ENCODE results near the gene FAH. TPM values are rescaled to one million over a fixed set of nuclear protein-coding genes. Genes with fewer than 3 reads are reported as not detected.

Gene FAH
- total RNA-seq, 1 donor = 17.7 TPM

- Histone ChIP-seq H3K36me3 (ENCODE audit: insufficient read depth, low read length) (peaks cover 12% of the 10 kb centered on the region), H3K27ac (ENCODE audit: low read depth, low read length) (peak overlapping the region; percentile 45), H3K4me2 (ENCODE audit: insufficient read depth, low read length) (no peak overlapping the region), H3K9me3 (ENCODE audit: low read depth, low read length) (no peaks in the 10 kb centered on the region), H3K27me3 (ENCODE audit: insufficient read depth, low read length) (no peaks in the 10 kb centered on the region), H3K79me2 (ENCODE audit: insufficient read depth, low read length) (no peaks in the 10 kb centered on the region), H3K4me3 (ENCODE audit: insufficient read depth, low read length) (no peak overlapping the region), H3K4me1 (ENCODE audit: insufficient read depth, low read length) (peaks cover 16% of the 10 kb centered on the region), H4K20me1 (ENCODE audit: insufficient read depth, low read length) (no peaks in the 10 kb centered on the region), H2AFZ (ENCODE audit: low read length) (no peak overlapping the region)
- TF ChIP-seq CTCF (IDR thresholded peaks at IDR 0.05; ENCODE audit: extremely low read depth, low read depth, low read length) = no peak
- peak; percentile 93 for DNase-seq (ENCODE audit: insufficient read length, low spot score, missing footprints)
Measured at GRCh38 chr15:80174017-80174746, 21.4 kb downstream of the FAH start.

DNA sequence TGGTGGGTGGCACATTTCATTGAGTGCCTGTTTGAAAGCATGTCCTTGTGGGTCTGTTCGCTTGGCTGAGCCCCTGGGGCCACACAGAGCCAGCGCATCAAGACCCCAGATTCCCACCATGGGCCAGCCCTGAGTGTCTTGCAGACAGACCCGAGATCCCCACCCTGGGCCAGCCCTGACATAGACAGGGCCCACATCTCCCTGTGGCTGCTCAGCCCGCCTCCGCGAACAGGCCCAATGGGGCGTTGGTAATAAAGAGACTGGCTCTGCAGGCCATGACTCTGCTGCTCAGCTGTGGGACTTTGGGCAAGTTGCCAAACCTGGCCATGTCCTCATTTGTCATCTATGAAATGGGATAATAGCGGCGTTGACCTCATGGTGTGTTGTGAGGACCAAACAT lies 22.6 kb downstream of the FAH start:
- H3K36me3 ChIP-seq (ENCODE audit: insufficient read depth, low read length) = peaks cover 15% of the 10 kb centered on the region
- peaks cover 22% of the 10 kb centered on the region for H3K4me1 ChIP-seq (ENCODE audit: insufficient read depth, low read length)
- no peak for TF ChIP-seq CTCF (IDR thresholded peaks at IDR 0.05; ENCODE audit: extremely low read depth, low read depth, low read length)
- no peak overlapping the region for H3K4me2 ChIP-seq (ENCODE audit: insufficient read depth, low read length)
- no peak overlapping the region for H3K4me3 ChIP-seq (ENCODE audit: insufficient read depth, low read length)
- H3K27me3 ChIP-seq (ENCODE audit: insufficient read depth, low read length) = no peaks in the 10 kb centered on the region
- DNase-seq (ENCODE audit: insufficient read length, low spot score, missing footprints) = no peak
- H2AFZ ChIP-seq (ENCODE audit: low read length) = no peak overlapping the region
- H3K27ac ChIP-seq (ENCODE audit: low read depth, low read length) = no peak overlapping the region
- H3K9me3 ChIP-seq (ENCODE audit: low read depth, low read length) = no peaks in the 10 kb centered on the region
- H3K79me2 ChIP-seq (ENCODE audit: insufficient read depth, low read length) = no peaks in the 10 kb centered on the region
- H4K20me1 ChIP-seq (ENCODE audit: insufficient read depth, low read length) = no peaks in the 10 kb centered on the region

GRCh38 chr15:80176443-80176842 lies 23.6 kb downstream of the FAH start:
- H3K4me2 ChIP-seq (ENCODE audit: insufficient read depth, low read length) = no peak overlapping the region
- H3K36me3 ChIP-seq (ENCODE audit: insufficient read depth, low read length) = peaks cover 25% of the 10 kb centered on the region
- H3K9me3 ChIP-seq (ENCODE audit: low read depth, low read length) = no peaks in the 10 kb centered on the region
- H2AFZ ChIP-seq (ENCODE audit: low read length) = no peak overlapping the region
- no peak overlapping the region for H3K4me3 ChIP-seq (ENCODE audit: insufficient read depth, low read length)
- H3K27ac ChIP-seq (ENCODE audit: low read depth, low read length) = no peak overlapping the region
- no peaks in the 10 kb centered on the region for H3K79me2 ChIP-seq (ENCODE audit: insufficient read depth, low read length)
- H3K4me1 ChIP-seq (ENCODE audit: insufficient read depth, low read length) = peaks cover 22% of the 10 kb centered on the region
- no peak for DNase-seq (ENCODE audit: insufficient read length, low spot score, missing footprints)
- no peaks in the 10 kb centered on the region for H3K27me3 ChIP-seq (ENCODE audit: insufficient read depth, low read length)
- no peak for TF ChIP-seq CTCF (IDR thresholded peaks at IDR 0.05; ENCODE audit: extremely low read depth, low read depth, low read length)
- H4K20me1 ChIP-seq (ENCODE audit: insufficient read depth, low read length) = no peaks in the 10 kb centered on the region

DNA sequence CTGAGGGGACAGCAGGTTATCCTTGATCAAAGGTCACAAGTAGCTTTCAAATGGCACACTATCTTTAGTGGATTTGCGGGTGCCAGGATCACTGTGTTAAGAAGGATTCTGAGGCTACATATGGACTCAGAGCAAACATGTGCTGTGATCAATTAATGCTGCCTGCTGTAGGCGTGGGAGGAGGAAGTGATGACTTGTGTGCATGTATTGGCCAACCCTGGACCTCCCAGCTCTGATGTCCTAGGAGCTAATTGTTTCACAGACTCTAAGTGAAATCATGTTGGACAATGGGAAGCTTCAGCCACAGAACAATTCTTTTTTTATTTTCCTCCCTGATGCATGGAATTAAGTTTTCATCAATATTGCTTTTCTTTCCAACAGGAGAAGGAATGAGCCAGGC lies 24.4 kb downstream of the FAH start:
- Histone ChIP-seq H2AFZ (ENCODE audit: low read length) (no peak overlapping the region), H3K4me3 (ENCODE audit: insufficient read depth, low read length) (no peak overlapping the region), H3K4me2 (ENCODE audit: insufficient read depth, low read length) (no peak overlapping the region), H3K9me3 (ENCODE audit: low read depth, low read length) (no peaks in the 10 kb centered on the region), H3K27ac (ENCODE audit: low read depth, low read length) (no peak overlapping the region), H3K79me2 (ENCODE audit: insufficient read depth, low read length) (no peaks in the 10 kb centered on the region), H3K36me3 (ENCODE audit: insufficient read depth, low read length) (peaks cover 31% of the 10 kb centered on the region), H4K20me1 (ENCODE audit: insufficient read depth, low read length) (no peaks in the 10 kb centered on the region), H3K4me1 (ENCODE audit: insufficient read depth, low read length) (peaks cover 22% of the 10 kb centered on the region), H3K27me3 (ENCODE audit: insufficient read depth, low read length) (no peaks in the 10 kb centered on the region)
- DNase-seq (ENCODE audit: insufficient read length, low spot score, missing footprints) = no peak
- no peak for TF ChIP-seq CTCF (IDR thresholded peaks at IDR 0.05; ENCODE audit: extremely low read depth, low read depth, low read length)

Data from osteoblast (primary cell).